ENCODE data around the gene COX15.
"Not testable (repeated sequence)": the region's sequence is repeated elsewhere in the genome, so short reads cannot be mapped to it uniquely, and the experiment has no call there.

The COX15 gene

GRCh38 chr10:99740933-99741559 lies 9.1 kb upstream of the COX15 start:
- DNase-seq (ENCODE audit: low spot score), result no peak

DNA sequence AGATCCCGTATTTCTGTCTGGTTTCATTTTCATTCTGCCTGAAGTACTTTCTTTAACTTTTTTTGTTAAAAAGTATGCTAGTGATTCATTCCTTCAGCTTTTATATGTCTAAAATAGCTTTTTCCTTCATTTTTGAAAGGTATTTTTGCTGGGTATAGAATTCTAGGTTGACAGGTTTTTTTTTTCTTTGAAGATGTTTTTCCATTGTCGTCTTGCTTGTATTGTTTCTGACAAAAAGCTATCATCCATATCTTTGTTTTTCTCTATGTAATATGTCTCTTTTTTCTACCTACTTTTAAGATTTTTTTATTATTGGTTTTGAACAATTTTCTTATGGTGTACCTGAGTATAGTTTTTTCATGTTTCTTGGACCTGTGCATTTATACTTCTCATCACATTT lies 8.3 kb upstream of the COX15 start:
- no peak for DNase-seq (ENCODE audit: low spot score)

GRCh38 chr10:99734111-99734510 lies 2.2 kb upstream of the COX15 start:
- DNase-seq (ENCODE audit: low spot score), result not testable (repeated sequence)

GRCh38 chr10:99733366-99733765 lies 1.4 kb upstream of the COX15 start:
- DNase-seq (ENCODE audit: low spot score), result no peak

DNA sequence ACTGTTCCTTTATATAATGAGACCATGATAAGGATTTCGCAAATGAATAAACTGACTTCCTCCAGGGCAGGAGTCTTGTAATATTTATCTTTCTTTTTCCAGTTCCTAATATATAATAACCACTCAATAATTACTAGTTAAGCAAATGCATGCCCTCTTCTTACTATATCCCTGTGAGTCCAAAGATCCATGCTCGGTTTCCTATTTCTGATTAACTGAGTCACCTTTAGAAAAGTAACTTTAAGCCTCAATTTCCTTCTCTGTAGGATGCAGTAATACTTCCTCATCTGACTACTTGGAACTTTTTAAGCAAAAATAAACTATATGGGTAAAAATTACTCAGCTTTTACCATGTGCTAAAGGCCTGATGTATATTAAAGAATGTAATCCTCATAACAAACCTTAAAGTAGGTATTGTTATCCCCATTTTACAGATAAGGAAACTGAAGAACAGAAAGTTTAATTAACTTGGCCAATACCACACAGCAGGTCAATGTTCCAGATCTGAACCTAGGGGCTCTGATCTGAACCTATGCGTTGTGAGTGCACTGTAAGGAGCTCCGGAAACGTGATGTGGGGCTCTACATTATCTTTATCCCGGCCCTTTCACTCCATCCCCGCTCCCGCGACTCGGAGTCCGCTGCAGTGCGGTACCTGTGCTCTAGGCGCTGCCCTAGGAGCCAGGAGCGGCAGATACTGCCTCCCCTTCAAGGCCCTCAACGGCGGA lies 458 bp downstream of the COX15 start:
- no peak for DNase-seq (ENCODE audit: low spot score)

- no peak for DNase-seq (ENCODE audit: low spot score)
Measured at GRCh38 chr10:99730026-99730425, 1.9 kb downstream of the COX15 start.

GRCh38 chr10:99720387-99720786 lies 11.5 kb downstream of the COX15 start:
- no peak for DNase-seq (ENCODE audit: low spot score)

- DNase-seq (ENCODE audit: low spot score), result no peak
Measured at GRCh38 chr10:99714446-99714845, 17.5 kb downstream of the COX15 start.

- DNase-seq (ENCODE audit: low spot score), result no peak
Measured at GRCh38 chr10:99711129-99711719, 20.7 kb downstream of the COX15 start.

- DNase-seq (ENCODE audit: low spot score), result no peak
Measured at GRCh38 chr10:99709480-99710229, 22.3 kb downstream of the COX15 start.

DNA sequence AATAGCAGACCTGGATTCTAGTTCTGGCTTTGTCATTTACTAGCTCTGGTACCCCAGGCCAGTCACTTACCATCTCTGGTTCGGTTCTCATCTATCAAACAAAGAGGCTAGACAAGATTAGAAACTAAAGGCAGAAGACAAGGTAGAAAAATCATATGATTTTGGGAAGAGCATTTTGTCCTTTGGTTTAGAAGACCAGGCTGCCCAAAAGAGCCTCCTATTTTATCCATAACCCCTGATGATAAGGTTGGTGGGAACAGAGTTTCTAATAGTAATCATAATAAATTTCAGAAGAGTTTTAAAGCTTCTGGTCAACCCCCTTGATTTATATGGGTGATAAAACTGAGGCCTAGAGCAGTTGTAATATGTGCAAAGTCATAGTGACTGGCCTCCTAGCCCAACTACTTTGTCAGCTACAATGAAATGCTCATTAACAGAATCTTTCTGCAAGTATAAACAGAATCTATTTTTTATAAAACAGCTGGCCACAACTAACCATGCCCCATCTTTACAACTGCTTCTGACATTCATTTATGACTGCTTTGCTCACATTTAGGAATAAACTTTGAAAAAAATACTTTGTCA lies 23.4 kb downstream of the COX15 start:
- DNase-seq (ENCODE audit: low spot score), result no peak

- DNase-seq (ENCODE audit: low spot score), result no peak
Measured at GRCh38 chr10:99700649-99701048, 31.3 kb downstream of the COX15 start.

- no peak for DNase-seq (ENCODE audit: low spot score)
Measured at GRCh38 chr10:99698504-99699080, 33.3 kb downstream of the COX15 start.

DNA sequence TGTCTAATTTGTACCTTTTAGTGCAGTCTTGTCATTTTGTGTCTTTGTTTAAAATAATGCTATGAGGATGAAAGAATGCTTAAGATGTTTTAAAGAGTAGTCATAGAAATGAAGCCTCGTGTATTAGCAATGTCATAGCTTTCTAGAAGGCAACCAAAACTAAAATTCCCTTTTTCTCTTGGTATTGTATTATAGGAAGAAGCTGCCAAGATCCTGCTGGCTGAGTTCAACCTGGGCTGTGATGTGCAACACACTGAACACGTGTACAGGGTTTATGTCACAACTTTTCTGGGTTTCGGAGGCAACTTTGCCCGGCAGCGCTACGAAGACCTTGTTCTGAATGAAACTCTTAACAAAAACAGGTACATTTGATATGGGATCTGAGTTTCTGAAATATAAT lies 36.2 kb downstream of the COX15 start:
- DNase-seq (ENCODE audit: low spot score), result no peak

DNA sequence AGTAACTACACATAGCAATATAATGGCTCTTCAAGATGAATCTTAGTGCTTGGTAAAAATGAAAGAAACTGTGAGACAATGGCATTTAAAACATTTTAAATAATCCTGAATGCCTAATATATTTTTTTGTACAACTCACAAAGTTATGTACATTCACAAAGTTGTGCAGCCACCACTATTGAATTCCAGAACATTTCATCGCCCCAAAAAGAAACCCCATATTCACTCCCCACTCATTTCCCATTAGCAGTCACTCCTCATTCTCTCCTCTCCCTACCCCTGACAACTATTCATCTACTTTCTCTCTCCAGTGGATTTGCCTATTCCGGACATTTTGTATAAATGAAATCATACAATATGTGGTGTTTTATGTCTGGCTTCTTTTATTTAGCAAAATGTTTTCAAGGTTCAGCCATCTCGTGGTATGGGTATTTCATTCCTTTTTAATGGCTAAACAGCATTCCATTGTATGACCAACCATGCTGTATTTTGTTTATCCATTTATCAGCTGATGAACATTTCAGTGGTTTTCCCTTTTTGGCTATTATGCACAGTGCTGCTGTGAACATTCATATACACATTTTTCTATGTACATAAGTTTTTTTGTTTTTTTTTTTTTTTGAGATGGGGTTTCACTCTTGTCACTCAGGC lies 37.9 kb downstream of the COX15 start:
- DNase-seq (ENCODE audit: low spot score), result no peak

GRCh38 chr10:99689461-99689860 lies 42.5 kb downstream of the COX15 start:
- no peak for DNase-seq (ENCODE audit: low spot score)

- no peak for DNase-seq (ENCODE audit: low spot score)
Measured at GRCh38 chr10:99685597-99685967, 46.3 kb downstream of the COX15 start.

DNA sequence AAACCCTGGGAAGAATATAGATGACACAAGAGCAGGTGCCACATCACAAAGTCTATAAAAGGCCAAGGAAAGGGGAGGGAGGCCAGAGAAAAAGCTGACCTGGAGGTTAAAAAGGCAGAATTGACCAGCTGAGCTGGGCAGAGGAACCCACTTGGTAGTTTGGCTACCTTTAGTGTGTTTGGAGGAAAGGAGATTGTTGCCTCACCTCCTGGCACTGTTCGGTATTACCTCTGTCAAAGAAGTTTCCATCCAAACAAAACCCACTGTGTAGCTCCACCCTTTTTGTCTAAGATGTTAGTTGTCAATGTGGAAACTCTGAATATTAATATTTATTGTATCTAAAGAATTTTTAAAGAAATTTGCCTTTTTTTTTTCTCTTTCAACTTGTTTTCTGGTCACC lies 49.2 kb downstream of the COX15 start:
- DNase-seq (ENCODE audit: low spot score), result no peak

Measured in putamen (tissue), 1 donor.